Stimulated activated naive B cell treated with anti-CD40 and anti-IgM and Interleukin-4, amounts not matched to agents 10 μg/mL and 1 μg/mL and 100 μg/mL, for 72 hours (primary cell): ENCODE data around the gene PIGH.
"Not testable (repeated sequence)": the region's sequence is repeated elsewhere in the genome, so short reads cannot be mapped to it uniquely, and the experiment has no call there.

ENCODE experiments used
- ATAC-seq, 2 donors: fragments of 150-1000 bp; cut with Tn5 transposase; replicated peaks; 2 replicates each; pipeline ENCODE4 v1.10.0; 2021; ENCODE audit warnings: moderate library complexity in 1 of 2
- DNase-seq: peaks from one replicate; pipeline ENCODE4 v3.0.0; 2021
- H3K27ac Mint-ChIP-seq: one replicate; pipeline ENCODE4 v1.8.0; 2022; ENCODE audit warnings: mild to moderate bottlenecking, mixed read lengths
- H3K27me3 Mint-ChIP-seq, 2 donors: one replicate each; pipeline ENCODE4 v1.8.0; 2022; ENCODE audit warnings: mixed read lengths in 2 of 2
- H3K36me3 Mint-ChIP-seq, 2 donors: one replicate each; pipeline ENCODE4 v1.8.0; 2022; ENCODE audit warnings: mixed read lengths in 2 of 2, mild to moderate bottlenecking in 1 of 2
- H3K4me1 Mint-ChIP-seq, 2 donors: one replicate each; pipeline ENCODE4 v1.8.0; 2022; ENCODE audit warnings: mixed read lengths in 2 of 2, mild to moderate bottlenecking in 1 of 2
- H3K4me3 Mint-ChIP-seq, 2 donors: one replicate each; pipeline ENCODE4 v1.8.0; 2022; ENCODE audit warnings: mild to moderate bottlenecking in 2 of 2, mixed read lengths in 2 of 2, moderate library complexity in 1 of 2
- H3K9me3 Mint-ChIP-seq, 2 donors: one replicate each; pipeline ENCODE4 v1.8.0; 2022; ENCODE audit warnings: mixed read lengths in 2 of 2, mild to moderate bottlenecking in 1 of 2

The PIGH gene

GRCh38 chr14:67626131-67626530 is 26.1 kb upstream of the PIGH start:
- H3K36me3 Mint-ChIP-seq, H3K27ac Mint-ChIP-seq, DNase-seq, H3K9me3 Mint-ChIP-seq, H3K4me3 Mint-ChIP-seq, ATAC-seq, H3K4me1 Mint-ChIP-seq, H3K27me3 Mint-ChIP-seq: not testable (repeated sequence)

- Mint-ChIP-seq H3K27me3 (peaks cover 0 to 13% of the 10 kb centered on the region in 2 donors), H3K36me3 (peaks cover 0 to 1% of the 10 kb centered on the region in 2 donors), H3K27ac (no peak overlapping the region), H3K4me3 (no peak overlapping the region), H3K9me3 (no peaks in the 10 kb centered on the region), H3K4me1 (peaks cover 15 to 22% of the 10 kb centered on the region in 2 donors)
- DNase-seq, result no peak
- ATAC-seq, result no peak
These were observed 23.0 kb upstream of the PIGH start for GRCh38 chr14:67623114-67623513.

GRCh38 chr14:67622675-67623074 is 22.6 kb upstream of the PIGH start:
- Mint-ChIP-seq H3K27ac (peak overlapping the region; percentile 47), H3K4me3 (no peak overlapping the region), H3K9me3 (no peaks in the 10 kb centered on the region), H3K36me3 (peaks cover 0 to 1% of the 10 kb centered on the region in 2 donors), H3K27me3 (peaks cover 0 to 13% of the 10 kb centered on the region in 2 donors), H3K4me1 (peaks cover 15 to 22% of the 10 kb centered on the region in 2 donors)
- ATAC-seq (no peak), DNase-seq (no peak)

- Mint-ChIP-seq H3K27ac (peak overlapping the region; percentile 71), H3K4me3 (peak overlapping the region; percentile 87 to 92), H3K4me1 (peaks cover 15 to 22% of the 10 kb centered on the region in 2 donors), H3K36me3 (peaks cover 0 to 1% of the 10 kb centered on the region in 2 donors), H3K27me3 (peaks cover 3 to 13% of the 10 kb centered on the region in 2 donors), H3K9me3 (no peaks in the 10 kb centered on the region)
- DNase-seq, result no peak
- no peak for ATAC-seq
These were observed 20.2 kb upstream of the PIGH start for GRCh38 chr14:67620217-67620785.

GRCh38 chr14:67619446-67620216 is 19.6 kb upstream of the PIGH start, which contains the start of gene ARG2:
Gene ARG2, plus strand, starts transcription at chr14:67619920. Its CDS starts 58 bp downstream, at chr14:67619978.
- Mint-ChIP-seq H3K27ac (peak within 1 kb of the TSS; percentile 93), H3K27me3 (peaks cover 3 to 13% of the 10 kb centered on the region in 2 donors), H3K36me3 (peaks cover 0 to 1% of the 10 kb centered on the region in 2 donors), H3K4me1 (peaks cover 15 to 22% of the 10 kb centered on the region in 2 donors), H3K4me3 (peak within 1 kb of the TSS; percentile 87 to 92), H3K9me3 (no peaks in the 10 kb centered on the region)
- DNase-seq (peak; percentile 88), ATAC-seq (peak; percentile 93 to 96)

GRCh38 chr14:67618617-67619063 is 18.6 kb upstream of the PIGH start:
- peak overlapping the region; percentile 91 for H3K27ac Mint-ChIP-seq
- DNase-seq, result peak; percentile 3
- H3K4me3 Mint-ChIP-seq, result peak overlapping the region; percentile 66 to 92
- no peaks in the 10 kb centered on the region for H3K9me3 Mint-ChIP-seq
- peaks cover 15 to 22% of the 10 kb centered on the region in 2 donors for H3K4me1 Mint-ChIP-seq
- H3K36me3 Mint-ChIP-seq, result no peaks in the 10 kb centered on the region
- peaks cover 3 to 13% of the 10 kb centered on the region in 2 donors for H3K27me3 Mint-ChIP-seq
- ATAC-seq, result peak; percentile 50 to 57

- Mint-ChIP-seq H3K4me3 (no peak overlapping the region), H3K27me3 (no peaks in the 10 kb centered on the region), H3K9me3 (no peaks in the 10 kb centered on the region), H3K27ac (no peak overlapping the region), H3K4me1 (no peaks in the 10 kb centered on the region), H3K36me3 (no peaks in the 10 kb centered on the region)
- ATAC-seq (peak; percentile 55 to 56), DNase-seq (no peak)
These were observed 10.4 kb upstream of the PIGH start for GRCh38 chr14:67610491-67610890.

- Mint-ChIP-seq H3K4me1 (no peaks in the 10 kb centered on the region), H3K9me3 (no peaks in the 10 kb centered on the region), H3K27ac (no peak overlapping the region), H3K4me3 (no peak overlapping the region), H3K36me3 (no peaks in the 10 kb centered on the region), H3K27me3 (no peaks in the 10 kb centered on the region)
- DNase-seq (no peak), ATAC-seq (no peak)
These were observed 9.7 kb upstream of the PIGH start for GRCh38 chr14:67609642-67610310.

GRCh38 chr14:67607646-67608045 is 7.6 kb upstream of the PIGH start:
- no peak for DNase-seq
- Mint-ChIP-seq H3K27ac (no peak overlapping the region), H3K36me3 (no peaks in the 10 kb centered on the region), H3K4me1 (peaks cover 6 to 14% of the 10 kb centered on the region in 2 donors), H3K4me3 (no peak overlapping the region), H3K27me3 (no peaks in the 10 kb centered on the region), H3K9me3 (no peaks in the 10 kb centered on the region)
- ATAC-seq, result no peak

GRCh38 chr14:67602995-67603545 is 3.0 kb upstream of the PIGH start:
- peaks cover 4 to 7% of the 10 kb centered on the region in 2 donors for H3K36me3 Mint-ChIP-seq
- peak overlapping the region; percentile 22 to 41 for H3K4me3 Mint-ChIP-seq
- H3K9me3 Mint-ChIP-seq, result peaks cover 4 to 5% of the 10 kb centered on the region in 2 donors
- DNase-seq (peak; percentile 15), ATAC-seq (peak; percentile 55 to 63)
- peaks cover 20 to 41% of the 10 kb centered on the region in 2 donors for H3K4me1 Mint-ChIP-seq
- H3K27ac Mint-ChIP-seq, result peak overlapping the region; percentile 74
- H3K27me3 Mint-ChIP-seq, result no peaks in the 10 kb centered on the region

GRCh38 chr14:67602076-67602475 is 2.0 kb upstream of the PIGH start:
- H3K27ac Mint-ChIP-seq, result peak overlapping the region; percentile 32
- peaks cover 4 to 7% of the 10 kb centered on the region in 2 donors for H3K36me3 Mint-ChIP-seq
- H3K4me1 Mint-ChIP-seq, result peaks cover 21 to 51% of the 10 kb centered on the region in 2 donors
- DNase-seq (no peak), ATAC-seq (no peak)
- peak overlapping the region in 1 of 2 donors; percentile 23 for H3K4me3 Mint-ChIP-seq
- no peaks in the 10 kb centered on the region for H3K27me3 Mint-ChIP-seq
- H3K9me3 Mint-ChIP-seq, result peaks cover 4 to 5% of the 10 kb centered on the region in 2 donors

- not testable (repeated sequence) for H3K27me3 Mint-ChIP-seq, ATAC-seq, DNase-seq, H3K9me3 Mint-ChIP-seq
- H3K4me1 Mint-ChIP-seq, result peaks cover 24 to 58% of the 10 kb centered on the region in 2 donors
- H3K36me3 Mint-ChIP-seq, result peaks cover 4 to 14% of the 10 kb centered on the region in 2 donors
- peak overlapping the region; percentile 91 to 94 for H3K4me3 Mint-ChIP-seq
- H3K27ac Mint-ChIP-seq, result peak overlapping the region; percentile 98
These were observed 500 bp upstream of the PIGH start for GRCh38 chr14:67600562-67600974.

GRCh38 chr14:67595392-67595791 is 4.7 kb downstream of the PIGH start:
- DNase-seq (no peak), ATAC-seq (no peak)
- H3K36me3 Mint-ChIP-seq, result peaks cover 15 to 27% of the 10 kb centered on the region in 2 donors
- no peaks in the 10 kb centered on the region for H3K27me3 Mint-ChIP-seq
- H3K27ac Mint-ChIP-seq, result no peak overlapping the region
- peaks cover 10 to 31% of the 10 kb centered on the region in 2 donors for H3K4me1 Mint-ChIP-seq
- no peak overlapping the region for H3K4me3 Mint-ChIP-seq
- no peaks in the 10 kb centered on the region for H3K9me3 Mint-ChIP-seq

- ATAC-seq, H3K9me3 Mint-ChIP-seq, H3K4me3 Mint-ChIP-seq, DNase-seq, H3K27me3 Mint-ChIP-seq, H3K27ac Mint-ChIP-seq: not testable (repeated sequence)
- Mint-ChIP-seq H3K36me3 (peaks cover 15 to 30% of the 10 kb centered on the region in 2 donors), H3K4me1 (peaks cover 8 to 23% of the 10 kb centered on the region in 2 donors)
These were observed 6.4 kb downstream of the PIGH start for GRCh38 chr14:67593650-67594049.
